HK-2 (cell line): Measurements from ENCODE around the gene HTT.

Source experiments
- DNase-seq: peaks from one replicate; pipeline ENCODE4 v3.0.0-alpha.2; 2018; ENCODE audit not compliant: unreplicated experiment

Gene HTT

DNA sequence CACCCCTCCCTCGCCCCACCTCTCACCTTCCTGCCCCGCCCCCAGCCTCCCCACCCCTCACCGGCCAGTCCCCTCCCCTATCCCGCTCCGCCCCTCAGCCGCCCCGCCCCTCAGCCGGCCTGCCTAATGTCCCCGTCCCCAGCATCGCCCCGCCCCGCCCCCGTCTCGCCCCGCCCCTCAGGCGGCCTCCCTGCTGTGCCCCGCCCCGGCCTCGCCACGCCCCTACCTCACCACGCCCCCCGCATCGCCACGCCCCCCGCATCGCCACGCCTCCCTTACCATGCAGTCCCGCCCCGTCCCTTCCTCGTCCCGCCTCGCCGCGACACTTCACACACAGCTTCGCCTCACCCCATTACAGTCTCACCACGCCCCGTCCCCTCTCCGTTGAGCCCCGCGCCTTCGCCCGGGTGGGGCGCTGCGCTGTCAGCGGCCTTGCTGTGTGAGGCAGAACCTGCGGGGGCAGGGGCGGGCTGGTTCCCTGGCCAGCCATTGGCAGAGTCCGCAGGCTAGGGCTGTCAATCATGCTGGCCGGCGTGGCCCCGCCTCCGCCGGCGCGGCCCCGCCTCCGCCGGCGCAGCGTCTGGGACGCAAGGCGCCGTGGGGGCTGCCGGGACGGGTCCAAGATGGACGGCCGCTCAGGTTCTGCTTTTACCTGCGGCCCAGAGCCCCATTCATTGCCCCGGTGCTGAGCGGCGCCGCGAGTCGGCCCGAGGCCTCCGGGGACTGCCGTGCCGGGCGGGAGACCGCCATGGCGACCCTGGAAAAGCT lies at the start of gene HTT, which contains the start of gene HTT-AS:
Gene HTT, plus strand, starts transcription at position 604 of the 768 bp plus-strand sequence. Its CDS starts 145 bp downstream, at position 749.
Gene HTT-AS, minus strand, starts transcription at position 461 of the 768 bp plus-strand sequence.
- DNase-seq, result peak; percentile 100

DNA sequence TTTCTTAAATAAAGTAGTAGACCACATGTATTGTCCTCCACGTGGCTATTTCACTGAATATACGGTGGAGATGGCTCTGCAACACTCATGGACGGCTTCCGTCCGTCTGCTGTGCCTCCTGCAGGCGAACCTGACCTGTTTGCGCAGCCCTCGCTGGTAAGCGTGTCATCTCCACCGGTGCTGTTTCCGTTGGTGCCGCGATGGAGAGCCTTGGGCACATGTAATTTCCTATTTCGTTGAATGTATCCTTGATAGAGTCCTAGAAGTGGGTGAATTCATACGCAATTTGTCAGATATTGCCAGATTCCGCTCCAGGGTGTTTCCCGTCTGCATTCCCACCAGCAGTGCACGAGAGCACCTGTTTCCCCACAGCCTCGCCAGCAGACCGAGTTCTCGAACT lies 48.6 kb upstream of the HTT start:
- no peak for DNase-seq

GRCh38 chr4:3026540-3026939 lies 47.9 kb upstream of the HTT start:
- no peak for DNase-seq

- no peak for DNase-seq
Observed at GRCh38 chr4:3029464-3029863, 45.0 kb upstream of the HTT start.

DNA sequence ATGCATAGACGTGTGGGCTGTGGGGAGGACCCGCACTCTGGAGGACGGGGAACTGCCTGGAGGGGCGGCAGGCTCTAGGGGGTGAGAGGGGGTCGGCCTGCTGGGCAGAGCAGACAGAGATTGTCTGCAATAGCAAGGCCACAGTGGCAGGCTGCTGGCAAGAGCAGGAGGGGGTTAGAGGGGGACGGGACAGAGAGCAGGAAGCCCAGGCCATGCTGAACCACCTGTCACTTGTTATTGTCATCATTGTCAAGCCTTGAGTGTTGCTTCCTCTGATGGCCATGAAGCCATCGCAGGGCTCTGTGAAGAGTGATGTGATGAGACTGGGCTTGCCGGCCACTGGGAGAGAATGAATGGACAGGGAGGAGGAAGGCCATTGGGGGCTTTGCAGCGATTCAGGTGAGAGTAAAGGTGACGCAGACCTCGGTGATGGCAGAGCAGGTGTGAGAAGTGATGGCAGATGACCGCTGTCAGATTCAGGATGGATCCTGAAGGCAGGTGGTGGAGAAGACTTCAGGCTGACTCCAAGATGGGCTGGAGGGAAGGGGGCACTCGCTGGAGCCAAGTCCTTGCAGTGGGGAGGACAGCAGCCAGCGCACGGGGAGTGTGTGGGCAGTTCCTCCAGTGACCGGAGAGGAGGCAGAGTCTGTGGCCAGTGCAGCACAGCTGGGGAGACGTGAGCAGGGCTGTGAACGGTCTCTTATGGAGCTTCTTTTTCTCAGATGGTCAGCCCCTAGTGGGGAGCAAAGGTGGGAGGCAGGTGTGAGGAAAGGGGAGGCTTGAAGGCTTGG lies 43.7 kb upstream of the HTT start:
- no peak for DNase-seq

GRCh38 chr4:3031357-3032082 lies 43.0 kb upstream of the HTT start:
- DNase-seq, result no peak

DNA sequence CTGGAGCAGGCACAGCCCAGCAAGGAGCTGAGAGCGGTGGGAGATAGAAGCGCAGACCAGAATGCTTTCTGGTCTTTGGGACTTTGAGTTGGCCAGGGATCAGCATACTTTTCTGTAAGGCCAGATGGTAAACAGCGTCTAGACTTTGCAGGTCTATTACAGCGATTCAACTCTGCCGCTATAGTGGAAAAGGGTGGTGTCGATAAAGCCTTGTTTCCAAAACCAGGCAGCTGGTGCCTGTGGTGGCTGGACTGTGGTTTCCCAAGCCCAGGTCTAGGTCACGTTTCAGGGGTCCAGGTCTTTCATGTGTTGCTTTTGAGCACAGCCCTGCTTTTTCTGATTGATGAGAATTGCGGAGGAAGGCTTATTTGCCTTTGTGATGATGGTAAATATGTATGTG lies 40.2 kb upstream of the HTT start:
- no peak for DNase-seq

DNA sequence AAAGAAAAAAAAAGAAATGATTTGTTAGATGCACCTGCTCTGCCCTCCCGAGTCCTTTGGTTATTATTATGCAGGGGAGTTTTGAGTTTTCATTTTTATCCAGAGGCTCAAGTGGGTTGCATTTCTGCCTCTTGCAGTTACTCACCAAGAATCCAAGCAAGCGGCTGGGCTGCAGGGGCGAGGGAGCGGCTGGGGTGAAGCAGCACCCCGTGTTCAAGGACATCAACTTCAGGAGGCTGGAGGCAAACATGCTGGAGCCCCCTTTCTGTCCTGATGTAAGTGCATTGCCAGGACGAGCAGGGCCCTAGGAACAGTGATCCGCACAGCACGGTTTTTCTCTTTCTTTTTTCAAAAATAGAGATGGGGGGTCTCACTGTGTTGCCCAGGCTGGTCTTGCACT lies 39.2 kb upstream of the HTT start:
- DNase-seq, result no peak

GRCh38 chr4:3035674-3036073 lies 38.8 kb upstream of the HTT start:
- no peak for DNase-seq

GRCh38 chr4:3036131-3036952 lies 38.1 kb upstream of the HTT start:
- DNase-seq, result no peak

- DNase-seq, result no peak
Observed at GRCh38 chr4:3037957-3038461, 36.5 kb upstream of the HTT start.

GRCh38 chr4:3039706-3040366 lies 34.6 kb upstream of the HTT start:
- no peak for DNase-seq

DNA sequence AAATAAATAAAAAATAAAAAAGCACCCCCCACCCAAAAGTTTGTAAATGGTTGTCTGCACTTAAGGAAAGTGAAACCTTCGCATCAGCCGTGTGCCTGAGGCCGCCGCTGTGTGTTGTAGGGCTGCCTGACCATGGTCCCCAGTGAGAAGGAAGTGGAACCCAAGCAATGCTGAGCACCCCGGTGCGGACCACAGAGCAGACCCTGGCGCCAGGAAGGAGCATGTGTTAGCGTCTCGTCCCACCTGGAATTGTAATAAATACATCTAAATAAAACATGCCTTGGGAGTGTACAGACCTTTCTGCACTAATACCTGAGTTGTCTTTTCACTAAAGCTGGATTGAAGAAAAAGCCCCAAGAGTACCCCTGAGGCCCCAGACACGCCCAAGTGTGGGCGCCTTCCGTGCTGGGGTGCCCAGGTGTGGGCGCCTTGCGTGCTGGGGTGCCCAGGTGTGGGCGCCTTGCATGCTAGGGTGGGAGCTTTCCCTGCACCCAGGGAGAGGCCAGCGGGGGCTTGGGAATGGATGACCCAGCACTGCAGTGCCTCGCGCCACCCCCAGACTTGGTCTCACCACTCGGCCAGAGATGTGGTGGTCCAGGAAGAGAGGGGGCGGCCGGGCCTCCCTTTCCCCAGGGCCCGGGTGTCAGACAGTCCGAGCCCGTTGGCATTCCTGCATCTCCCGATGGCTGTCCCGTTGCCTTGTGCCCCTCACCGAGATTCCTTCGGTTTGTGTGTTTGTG lies 33.9 kb upstream of the HTT start:
- no peak for DNase-seq

DNA sequence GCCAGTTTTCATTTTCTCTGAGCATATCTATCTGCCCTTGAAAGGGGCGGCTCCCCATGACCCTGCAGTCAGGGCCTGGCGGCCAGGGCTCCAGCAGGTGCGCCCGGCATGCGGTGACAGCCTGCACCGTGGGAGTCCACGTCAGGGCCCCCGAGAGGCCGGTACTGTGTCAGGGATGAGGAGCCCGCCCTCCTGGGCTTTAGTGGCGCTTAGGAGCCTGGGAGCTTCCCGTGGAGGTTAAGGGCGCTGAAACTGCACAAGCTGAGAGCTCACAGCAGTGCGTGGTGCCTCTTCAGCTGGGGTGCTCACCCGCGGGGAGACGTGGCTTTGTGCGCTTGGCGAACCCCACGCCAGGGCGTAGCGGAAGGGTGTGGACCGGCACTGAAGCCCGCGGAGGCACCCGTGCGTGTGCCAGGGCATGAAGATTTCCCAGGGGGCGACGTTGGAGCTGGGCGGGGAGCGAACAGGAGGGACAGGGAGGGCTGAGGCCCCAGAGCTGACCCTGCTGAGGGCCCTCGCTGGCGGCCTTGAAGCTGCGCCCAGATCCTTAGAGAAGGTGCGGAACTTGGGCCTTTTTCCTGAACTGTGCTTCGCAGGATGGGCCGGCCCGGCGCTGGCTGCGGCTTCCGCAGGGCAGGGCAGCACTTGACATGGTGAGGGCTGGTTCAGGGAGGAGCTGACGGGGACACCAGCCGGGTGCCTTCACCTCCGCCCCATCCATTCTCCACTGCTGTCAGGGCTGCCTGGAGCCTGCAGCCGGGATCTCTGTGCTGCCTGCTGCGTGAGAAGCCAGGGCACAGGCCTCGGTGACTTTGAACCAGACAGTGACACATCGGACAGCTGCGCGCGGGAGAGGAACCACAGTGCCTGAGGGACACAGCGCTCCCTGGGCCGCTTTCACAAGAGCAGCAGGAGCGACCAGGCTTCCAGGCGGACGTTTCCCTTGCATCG lies 33.0 kb upstream of the HTT start:
- no peak for DNase-seq

GRCh38 chr4:3042226-3042625 lies 32.3 kb upstream of the HTT start:
- no peak for DNase-seq

- no peak for DNase-seq
Observed at GRCh38 chr4:3043282-3044020, 31.0 kb upstream of the HTT start.

DNA sequence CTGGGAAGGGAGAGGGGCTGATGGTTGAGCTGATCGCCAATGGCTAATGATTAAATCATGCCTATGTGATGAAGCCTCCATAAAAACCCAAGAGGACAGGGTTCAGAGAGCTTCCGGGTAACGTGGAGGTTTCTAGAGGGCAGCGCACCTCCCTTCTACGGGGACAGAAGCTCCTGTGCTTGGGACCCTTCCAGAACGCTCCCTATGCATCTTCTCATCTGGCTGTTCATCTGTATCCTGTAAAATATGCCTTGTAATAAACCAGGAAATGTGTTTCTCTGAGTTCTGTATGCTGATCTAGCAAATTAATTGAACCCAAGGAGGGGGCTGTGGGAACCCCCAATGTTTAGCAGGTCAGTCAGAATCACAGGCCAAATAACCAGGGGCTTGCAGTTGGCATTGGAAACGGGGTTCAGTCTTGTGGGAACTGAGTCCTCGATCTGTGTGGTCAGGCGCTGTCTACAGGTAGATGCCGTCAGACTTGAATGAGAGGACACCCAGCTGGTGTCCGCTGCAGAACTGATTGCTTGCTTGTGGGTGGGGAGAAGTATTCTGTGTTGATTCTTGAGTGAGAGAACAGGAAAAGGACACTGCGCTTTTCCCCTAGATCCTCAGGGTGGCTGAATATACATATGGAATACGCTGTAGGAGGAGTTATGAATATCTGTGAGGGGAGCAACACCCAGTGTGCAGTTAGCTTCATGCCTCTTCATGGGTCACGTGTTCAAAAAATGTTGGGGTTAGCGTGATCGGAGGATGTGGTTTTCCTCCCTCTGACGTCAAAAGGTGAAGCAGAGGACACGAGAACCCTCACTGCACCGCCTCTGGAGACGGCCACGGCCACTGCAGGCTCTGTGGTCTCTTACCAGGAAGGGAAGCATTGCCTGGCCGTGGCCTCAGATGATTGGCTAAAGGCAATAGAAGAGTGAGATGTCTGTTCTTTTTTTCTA lies 29.3 kb upstream of the HTT start:
- DNase-seq, result no peak
